ENCODE measurements around the gene MRPL34. TPM values are rescaled to one million over a fixed set of nuclear protein-coding genes. Genes with fewer than 3 reads are reported as not detected.

Gene MRPL34
- total RNA-seq, 4 donors from 2014 or later = 117 to 211 (median 135) TPM

- no peak for TF ChIP-seq CTCF (IDR thresholded peaks at IDR 0.05; ENCODE audit: low read depth)
These were observed 8.7 kb upstream of the MRPL34 start for GRCh38 chr19:17296976-17297375.

- TF ChIP-seq CTCF (IDR thresholded peaks at IDR 0.05; ENCODE audit: low read depth) = no peak
These were observed 4.6 kb upstream of the MRPL34 start for GRCh38 chr19:17300992-17301619.

GRCh38 chr19:17302391-17303166, 3.1 kb upstream of the MRPL34 start:
- TF ChIP-seq CTCF (IDR thresholded peaks at IDR 0.05; ENCODE audit: low read depth) = no peak

- no peak for TF ChIP-seq CTCF (IDR thresholded peaks at IDR 0.05; ENCODE audit: low read depth)
These were observed 2.3 kb upstream of the MRPL34 start, which contains the start of gene ABHD8 for GRCh38 chr19:17303167-17303939. Gene ABHD8, minus strand, starts transcription at chr19:17303425. Its CDS starts 1,809 bp downstream, at chr19:17301616.

GRCh38 chr19:17303940-17304267, 1.8 kb upstream of the MRPL34 start:
- no peak for TF ChIP-seq CTCF (IDR thresholded peaks at IDR 0.05; ENCODE audit: low read depth)

- no peak for TF ChIP-seq CTCF (IDR thresholded peaks at IDR 0.05; ENCODE audit: low read depth)
These were observed 1.1 kb upstream of the MRPL34 start for GRCh38 chr19:17304386-17305215.
